Measurements from ENCODE around the gene PDE4D.
"Not testable (repeated sequence)": the region's sequence is repeated elsewhere in the genome, so short reads cannot be mapped to it uniquely, and the experiment has no call there.

The PDE4D gene

DNA sequence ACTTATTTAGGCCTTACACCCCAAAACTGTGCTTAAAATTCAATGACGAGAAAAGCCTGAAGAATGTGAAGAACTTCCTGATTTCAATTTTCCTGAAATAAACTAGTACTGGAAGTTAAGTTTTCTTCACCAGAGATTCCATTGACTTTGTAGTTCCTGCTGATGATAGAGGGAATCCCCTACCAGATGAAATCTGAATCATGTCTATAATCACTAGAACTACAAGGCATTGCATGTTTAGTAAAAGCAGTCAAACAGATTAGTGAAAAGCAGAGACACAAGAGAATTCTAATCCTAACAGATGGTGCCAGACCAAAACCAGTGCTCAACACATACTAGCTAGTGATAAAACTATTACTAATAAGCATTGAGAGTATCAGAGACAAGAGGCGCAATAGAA lies 130.0 kb downstream of the PDE4D start:
- DNase-seq: no peak
- H3K9me3 Mint-ChIP-seq: no peaks in the 10 kb centered on the region
- CTCF ChIA-PET: no interaction called here
- H3K4me3 Mint-ChIP-seq: no peak overlapping the region
- H3K36me3 Mint-ChIP-seq: no peaks in the 10 kb centered on the region
- peaks cover 3% of the 10 kb centered on the region for H3K4me1 Mint-ChIP-seq
- H3K27ac Mint-ChIP-seq: no peak overlapping the region
- H3K27me3 Mint-ChIP-seq: peaks cover 15% of the 10 kb centered on the region

GRCh38 chr5:59762232-59762631 lies 131.3 kb downstream of the PDE4D start:
- H3K4me1 Mint-ChIP-seq, H3K36me3 Mint-ChIP-seq, H3K4me3 Mint-ChIP-seq, H3K27me3 Mint-ChIP-seq, H3K27ac Mint-ChIP-seq, CTCF ChIA-PET, DNase-seq, H3K9me3 Mint-ChIP-seq: not testable (repeated sequence)

GRCh38 chr5:59760785-59761348 lies 132.7 kb downstream of the PDE4D start:
- CTCF ChIA-PET: interaction anchor here (0.6 to 1.0 kb wide), 2 partner anchors 34 to 69 kb away, joined by 4 read pairs; no protein-coding TSS in a partner anchor
- Mint-ChIP-seq H3K27ac (no peak overlapping the region), H3K27me3 (no peaks in the 10 kb centered on the region), H3K36me3 (no peaks in the 10 kb centered on the region), H3K9me3 (no peaks in the 10 kb centered on the region), H3K4me3 (no peak overlapping the region), H3K4me1 (no peaks in the 10 kb centered on the region)
- DNase-seq: no peak

GRCh38 chr5:59759600-59760351 lies 133.8 kb downstream of the PDE4D start:
- Mint-ChIP-seq H3K36me3 (no peaks in the 10 kb centered on the region), H3K4me3 (no peak overlapping the region), H3K27me3 (no peaks in the 10 kb centered on the region), H3K27ac (no peak overlapping the region), H3K4me1 (no peaks in the 10 kb centered on the region), H3K9me3 (no peaks in the 10 kb centered on the region)
- CTCF ChIA-PET: no interaction called here
- no peak for DNase-seq

- DNase-seq: no peak
- Mint-ChIP-seq H3K36me3 (no peaks in the 10 kb centered on the region), H3K27me3 (no peaks in the 10 kb centered on the region), H3K4me1 (no peaks in the 10 kb centered on the region), H3K9me3 (no peaks in the 10 kb centered on the region), H3K4me3 (no peak overlapping the region), H3K27ac (no peak overlapping the region)
- CTCF ChIA-PET: no interaction called here
Measured at GRCh38 chr5:59758566-59758965, 135.0 kb downstream of the PDE4D start.

GRCh38 chr5:59757442-59757841 lies 136.1 kb downstream of the PDE4D start:
- H3K4me1 Mint-ChIP-seq: no peaks in the 10 kb centered on the region
- CTCF ChIA-PET: interaction anchor here (0.9 kb wide), 1 partner anchor 14 kb away, joined by 3 read pairs; no protein-coding TSS in a partner anchor
- no peaks in the 10 kb centered on the region for H3K36me3 Mint-ChIP-seq
- no peak overlapping the region for H3K27ac Mint-ChIP-seq
- no peaks in the 10 kb centered on the region for H3K9me3 Mint-ChIP-seq
- no peak overlapping the region for H3K4me3 Mint-ChIP-seq
- no peak for DNase-seq
- H3K27me3 Mint-ChIP-seq: no peaks in the 10 kb centered on the region

- Mint-ChIP-seq H3K4me1 (no peaks in the 10 kb centered on the region), H3K4me3 (no peak overlapping the region), H3K27me3 (no peaks in the 10 kb centered on the region), H3K27ac (no peak overlapping the region), H3K36me3 (no peaks in the 10 kb centered on the region), H3K9me3 (no peaks in the 10 kb centered on the region)
- no peak for DNase-seq
- CTCF ChIA-PET: interaction anchor here (0.9 kb wide), 2 partner anchors 13 to 14 kb away, joined by 3 read pairs; no protein-coding TSS in a partner anchor
Measured at GRCh38 chr5:59756373-59757035, 137.0 kb downstream of the PDE4D start.

DNA sequence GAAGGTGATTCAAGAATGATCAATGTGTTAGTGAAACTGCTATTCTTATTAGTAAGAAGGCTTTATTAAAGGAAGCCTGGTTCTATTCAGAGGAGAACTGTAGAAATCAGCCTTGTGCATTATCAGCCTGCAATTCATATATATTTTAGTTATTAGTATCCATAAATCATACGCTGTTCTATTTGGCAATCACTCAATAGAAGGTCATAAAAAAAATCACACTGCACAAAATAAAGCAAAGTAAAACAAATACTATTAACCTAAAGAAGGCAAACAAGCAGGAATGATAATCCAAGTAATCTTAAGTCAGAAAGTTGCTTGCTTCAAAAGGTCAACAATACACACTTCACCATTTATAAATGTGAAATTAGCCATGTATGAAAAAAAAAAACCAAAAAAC lies 138.1 kb downstream of the PDE4D start:
- CTCF ChIA-PET: interaction anchor here (0.9 kb wide), 1 partner anchor 16 kb away, joined by 3 read pairs; no protein-coding TSS in a partner anchor

DNA sequence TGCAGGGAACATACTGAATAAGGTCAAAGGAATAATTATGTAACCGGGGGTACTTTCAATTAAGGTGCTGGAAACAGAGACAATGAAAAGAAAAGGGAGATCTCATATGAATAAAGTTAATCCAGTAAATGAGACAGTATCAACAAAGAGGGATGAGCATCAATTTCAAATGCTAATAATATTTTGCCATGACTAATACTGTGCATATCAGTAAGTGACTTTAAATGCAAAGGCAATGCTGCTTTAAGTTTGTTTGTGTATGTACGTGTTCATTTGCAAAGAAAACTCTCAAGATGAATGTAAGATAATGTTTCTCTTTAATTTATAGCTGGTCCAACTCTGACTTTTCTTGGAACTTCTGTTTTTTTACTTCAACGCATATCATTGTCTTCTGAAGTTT lies 139.9 kb downstream of the PDE4D start:
- DNase-seq: no peak
- Mint-ChIP-seq H3K9me3 (no peaks in the 10 kb centered on the region), H3K27ac (no peak overlapping the region), H3K36me3 (no peaks in the 10 kb centered on the region), H3K4me3 (no peak overlapping the region), H3K27me3 (no peaks in the 10 kb centered on the region), H3K4me1 (no peaks in the 10 kb centered on the region)
- CTCF ChIA-PET: interaction anchor here (0.9 kb wide), 1 partner anchor 566 kb away, joined by 3 read pairs; no protein-coding TSS in a partner anchor

More for the DNA sequence above, 138.1 kb downstream of the PDE4D start:
- H3K4me1 Mint-ChIP-seq: no peaks in the 10 kb centered on the region
- no peak for DNase-seq
- no peaks in the 10 kb centered on the region for H3K27me3 Mint-ChIP-seq
- no peak overlapping the region for H3K4me3 Mint-ChIP-seq
- H3K36me3 Mint-ChIP-seq: no peaks in the 10 kb centered on the region
- H3K9me3 Mint-ChIP-seq: no peaks in the 10 kb centered on the region
- H3K27ac Mint-ChIP-seq: no peak overlapping the region

GRCh38 chr5:59749782-59750520 lies 143.6 kb downstream of the PDE4D start:
- Mint-ChIP-seq H3K4me3 (no peak overlapping the region), H3K27me3 (no peaks in the 10 kb centered on the region)
- no peak for DNase-seq

GRCh38 chr5:59748036-59748663 lies 145.4 kb downstream of the PDE4D start:
- H3K27ac Mint-ChIP-seq, CTCF ChIA-PET: not testable (repeated sequence)

More at GRCh38 chr5:59749782-59750520, 143.6 kb downstream of the PDE4D start:
- no peak overlapping the region for H3K27ac Mint-ChIP-seq
- CTCF ChIA-PET: no interaction called here
- no peaks in the 10 kb centered on the region for H3K36me3 Mint-ChIP-seq
- H3K4me1 Mint-ChIP-seq: no peaks in the 10 kb centered on the region
- H3K9me3 Mint-ChIP-seq: no peaks in the 10 kb centered on the region

DNA sequence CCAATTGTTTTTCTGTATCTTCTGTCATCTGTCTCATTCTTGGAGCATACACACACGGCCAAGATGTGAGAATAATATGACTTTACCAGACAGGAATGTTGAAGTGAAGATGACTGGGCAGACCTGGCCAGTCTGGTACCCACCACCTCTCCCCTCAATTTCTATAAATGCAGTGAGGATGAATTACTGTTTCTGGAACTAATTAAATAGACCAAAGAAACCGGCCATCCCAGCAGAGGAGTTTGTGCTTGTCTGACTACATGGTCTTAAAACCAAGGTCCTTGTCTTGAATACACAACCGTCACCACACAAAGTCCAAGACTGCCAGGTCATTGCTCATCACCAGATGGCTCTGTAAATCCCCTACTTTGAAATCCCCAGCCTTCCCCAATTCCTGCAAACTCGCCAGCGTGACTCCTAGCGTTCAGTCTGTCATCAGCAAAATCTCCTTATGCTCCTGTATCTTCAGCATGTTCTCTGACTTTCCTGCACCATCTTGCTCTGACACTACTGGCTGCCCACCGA lies 147.2 kb downstream of the PDE4D start:
- H3K9me3 Mint-ChIP-seq: no peaks in the 10 kb centered on the region
- H3K4me1 Mint-ChIP-seq: no peaks in the 10 kb centered on the region
- CTCF ChIA-PET: no interaction called here
- H3K4me3 Mint-ChIP-seq: no peak overlapping the region
- DNase-seq: no peak
- H3K36me3 Mint-ChIP-seq: no peaks in the 10 kb centered on the region
- H3K27ac Mint-ChIP-seq: no peak overlapping the region
- H3K27me3 Mint-ChIP-seq: no peaks in the 10 kb centered on the region

More at GRCh38 chr5:59748036-59748663, 145.4 kb downstream of the PDE4D start:
- not testable (repeated sequence) for H3K4me3 Mint-ChIP-seq, H3K9me3 Mint-ChIP-seq, H3K36me3 Mint-ChIP-seq, DNase-seq, H3K4me1 Mint-ChIP-seq, H3K27me3 Mint-ChIP-seq

DNA sequence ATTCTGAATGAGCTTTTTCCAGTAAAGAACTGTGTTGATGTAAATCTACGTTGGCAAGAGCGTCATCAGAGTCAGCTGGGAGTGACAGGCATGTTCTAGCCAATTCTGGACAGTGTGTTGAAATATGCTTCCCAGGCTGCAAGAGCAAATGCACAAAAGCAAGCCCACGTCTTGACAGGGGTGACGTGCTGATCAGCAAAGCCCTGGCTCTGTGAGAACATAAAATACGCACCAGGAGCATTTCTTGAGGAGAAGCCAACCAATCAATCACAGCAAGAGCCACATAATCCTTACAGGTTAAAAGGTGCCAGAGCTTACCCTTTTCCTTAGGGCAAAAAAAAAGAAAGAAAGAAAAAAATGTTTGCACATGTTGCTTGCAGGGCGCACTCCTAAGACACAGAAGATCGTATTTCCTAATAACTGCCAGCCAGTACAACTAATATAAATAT lies 148.1 kb downstream of the PDE4D start:
- Mint-ChIP-seq H3K27ac (no peak overlapping the region), H3K4me3 (no peak overlapping the region), H3K4me1 (no peaks in the 10 kb centered on the region), H3K27me3 (no peaks in the 10 kb centered on the region), H3K36me3 (no peaks in the 10 kb centered on the region), H3K9me3 (no peaks in the 10 kb centered on the region)
- DNase-seq: no peak
- CTCF ChIA-PET: no interaction called here

Measured in activated naive CD4-positive, alpha-beta T cell treated with anti-CD3 and anti-CD28 coated beads, Interleukin-2, amount 10 ng/mL, durations not matched to agents 7 days and 5 days (primary cell).